ENCODE data around the gene HSD11B1L.

Gene HSD11B1L

GRCh38 chr19:5693195-5694166 is 12.7 kb downstream of the HSD11B1L start (continued):
- TF ChIP-seq TSHZ1 (tag by site-specific recombination; IDR thresholded peaks at IDR 0.05; ENCODE audit: borderline replicate concordance): no peak
- TF ChIP-seq, protein P1, sequence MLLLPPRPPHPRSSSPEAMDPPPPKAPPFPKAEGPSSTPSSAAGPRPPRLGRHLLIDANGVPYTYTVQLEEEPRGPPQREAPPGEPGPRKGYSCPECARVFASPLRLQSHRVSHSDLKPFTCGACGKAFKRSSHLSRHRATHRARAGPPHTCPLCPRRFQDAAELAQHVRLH (tag by site-specific recombination; IDR thresholded peaks at IDR 0.05): no peak
- TF ChIP-seq AEBP2 (tag by site-specific recombination; IDR thresholded peaks at IDR 0.05; ENCODE audit: borderline replicate concordance): no peak
- 0 out of 2 replicates have a peak, but pooled peaks have one; percentile 6 for TF ChIP-seq ZSCAN5A (tag by site-specific recombination; IDR thresholded peaks at IDR 0.05)
- TF ChIP-seq HIC1 (tag by site-specific recombination; IDR thresholded peaks at IDR 0.05): peak; percentile 94
- TF ChIP-seq ZNF585B (tag by site-specific recombination; IDR thresholded peaks at IDR 0.05): no peak
- TF ChIP-seq ZNF404 (tag by site-specific recombination; IDR thresholded peaks at IDR 0.05): no peak
- no peak for TF ChIP-seq ZNF654 (tag by site-specific recombination; IDR thresholded peaks at IDR 0.05; ENCODE audit: low read depth)
- no peak for TF ChIP-seq ZNF561 (tag by site-specific recombination; IDR thresholded peaks at IDR 0.05; ENCODE audit: borderline replicate concordance)
- TF ChIP-seq MYNN (tag by site-specific recombination; IDR thresholded peaks at IDR 0.05; ENCODE audit: borderline replicate concordance): no peak
- TF ChIP-seq PRDM4 (tag by site-specific recombination; IDR thresholded peaks at IDR 0.05): no peak
- TF ChIP-seq ZNF214 (tag by site-specific recombination; IDR thresholded peaks at IDR 0.05; ENCODE audit: borderline replicate concordance): no peak
- TF ChIP-seq ZNF792 (tag by site-specific recombination; IDR thresholded peaks at IDR 0.05): no peak
- no peak for TF ChIP-seq ZNF398 (tag by site-specific recombination; IDR thresholded peaks at IDR 0.05)
- TF ChIP-seq OVOL3 (tag by site-specific recombination; IDR thresholded peaks at IDR 0.05): no peak
- no peak for TF ChIP-seq ZNF660 (tag by site-specific recombination; IDR thresholded peaks at IDR 0.05)
- TF ChIP-seq HOXD13 (CRISPR knock-in tag; IDR thresholded peaks at IDR 0.05; ENCODE audit: borderline replicate concordance): no peak
- peak; percentile 83 for TF ChIP-seq ZNF600 (tag by site-specific recombination; IDR thresholded peaks at IDR 0.05)
- TF ChIP-seq ZNF624 (tag by site-specific recombination; IDR thresholded peaks at IDR 0.05): no peak
- no peak for TF ChIP-seq ZNF140 (tag by site-specific recombination; IDR thresholded peaks at IDR 0.05)
- TF ChIP-seq WT1 (tag by site-specific recombination; IDR thresholded peaks at IDR 0.05): no peak
- TF ChIP-seq, protein P2, sequence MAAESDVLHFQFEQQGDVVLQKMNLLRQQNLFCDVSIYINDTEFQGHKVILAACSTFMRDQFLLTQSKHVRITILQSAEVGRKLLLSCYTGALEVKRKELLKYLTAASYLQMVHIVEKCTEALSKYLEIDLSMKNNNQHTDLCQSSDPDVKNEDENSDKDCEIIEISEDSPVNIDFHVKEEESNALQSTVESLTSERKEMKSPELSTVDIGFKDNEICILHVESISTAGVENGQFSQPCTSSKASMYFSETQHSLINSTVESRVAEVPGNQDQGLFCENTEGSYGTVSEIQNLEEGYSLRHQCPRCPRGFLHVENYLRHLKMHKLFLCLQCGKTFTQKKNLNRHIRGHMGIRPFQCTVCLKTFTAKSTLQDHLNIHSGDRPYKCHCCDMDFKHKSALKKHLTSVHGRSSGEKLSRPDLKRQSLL (tag by site-specific recombination; IDR thresholded peaks at IDR 0.05): peak; percentile 76; the same call in 1 of the 2 replicates
- TF ChIP-seq ZNF391 (tag by site-specific recombination; IDR thresholded peaks at IDR 0.05; ENCODE audit: borderline replicate concordance, low read depth): 0 out of 2 replicates have a peak, but pooled peaks have one; percentile 20
